IPS-18c (cell line): Measurements from ENCODE around the gene TIGD3.

Experiments used
- H3K4me3 ChIP-seq: 2 replicates; pipeline ENCODE4 v1.7.0; 2013; ENCODE audit warnings: low read depth, mild to moderate bottlenecking, low read length, moderate library complexity; ENCODE audit not compliant: insufficient read depth
- H3K9me3 ChIP-seq: one replicate; pipeline ENCODE4 v1.6.1; 2013; ENCODE audit warnings: mild to moderate bottlenecking, low read length, moderate library complexity; ENCODE audit not compliant: control insufficient read depth, insufficient read depth

The TIGD3 gene

GRCh38 chr11:65354265-65355012 lies at the start of gene TIGD3:
Gene TIGD3 (plus strand): TSS chr11:65354751. CDS start chr11:65355809, 1,058 bp downstream.
- peak within 1 kb of the TSS; percentile 78 for H3K4me3 ChIP-seq
- H3K9me3 ChIP-seq, result no peaks in the 10 kb centered on the region

- Histone ChIP-seq H3K9me3 (peaks cover 2% of the 10 kb centered on the region), H3K4me3 (no peak overlapping the region)
These were observed 48.9 kb upstream of the TIGD3 start for GRCh38 chr11:65305501-65306268.

DNA sequence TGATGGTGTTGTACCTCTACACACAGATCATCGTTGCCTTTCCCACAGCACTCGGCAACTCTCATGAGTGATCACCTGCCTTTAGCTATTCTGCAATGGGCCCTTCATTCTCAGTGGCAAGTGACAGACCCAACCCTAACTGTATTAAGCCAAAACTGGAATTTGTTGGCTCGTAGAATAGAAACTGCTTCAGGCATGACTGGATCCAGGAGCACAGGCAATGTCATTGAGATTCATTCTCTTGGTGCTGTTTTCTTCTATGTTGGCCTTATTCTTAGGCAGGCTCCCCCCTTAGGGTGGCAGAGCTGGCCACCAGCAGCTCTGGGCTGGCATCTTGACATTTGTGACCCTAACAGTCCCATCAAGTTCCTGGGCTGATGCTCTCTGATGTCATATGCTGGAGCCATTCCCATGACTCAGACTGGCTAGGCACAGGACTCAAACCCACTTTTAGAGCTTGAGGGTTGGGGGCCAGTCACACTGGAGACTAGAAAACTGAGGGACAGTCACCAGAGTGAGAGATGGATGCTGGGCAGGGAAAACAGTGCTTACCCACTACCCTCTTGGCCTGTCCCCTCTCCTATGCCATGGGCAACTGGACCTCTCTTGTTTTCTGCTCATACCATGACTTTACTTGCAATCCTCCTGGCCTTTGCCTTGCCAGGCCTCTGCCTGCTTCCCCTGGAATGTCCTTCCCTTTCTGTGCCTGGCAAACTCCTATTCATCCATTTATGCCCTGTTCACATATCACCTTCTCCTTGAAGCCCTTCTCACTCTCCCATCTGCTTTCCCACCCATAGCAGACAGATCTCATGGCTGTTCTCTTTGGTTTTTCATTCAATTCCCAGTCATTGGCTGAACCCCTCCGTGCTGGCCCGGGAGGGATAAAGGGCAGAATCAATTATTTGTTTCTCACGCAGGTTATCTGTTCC lies 47.0 kb upstream of the TIGD3 start:
- Histone ChIP-seq H3K4me3 (no peak overlapping the region), H3K9me3 (peaks cover 2% of the 10 kb centered on the region)

DNA sequence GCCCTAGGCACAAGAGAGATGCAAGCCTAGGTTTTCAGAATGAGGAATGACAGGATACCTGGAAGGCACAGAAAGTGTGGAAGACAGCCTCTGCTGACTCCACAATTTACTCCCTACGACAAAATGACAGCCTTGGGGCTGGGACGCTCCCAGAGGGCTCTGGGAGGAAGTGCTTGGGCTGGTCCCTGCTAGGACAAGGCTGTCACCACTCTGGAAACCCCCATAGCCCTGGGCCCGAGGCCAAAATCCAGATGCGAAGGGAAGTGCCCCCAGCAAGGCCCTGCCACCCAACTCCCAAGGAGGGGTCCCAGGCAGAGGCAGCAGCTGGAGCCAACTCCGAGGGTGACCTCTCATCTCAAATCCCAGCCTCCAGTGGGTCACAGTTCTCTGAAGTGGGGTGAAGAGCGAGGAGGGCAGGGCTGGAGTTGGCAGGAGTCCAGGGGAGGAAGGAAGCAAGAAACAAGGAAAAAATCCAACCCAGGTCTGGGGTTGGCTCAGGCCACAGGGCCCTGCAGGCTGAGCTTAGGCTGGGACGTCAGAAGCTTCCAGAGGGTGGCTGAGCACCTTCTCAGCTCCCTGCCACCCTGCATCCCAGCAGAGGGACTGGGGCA lies 46.2 kb upstream of the TIGD3 start:
- no peak overlapping the region for H3K4me3 ChIP-seq
- H3K9me3 ChIP-seq, result peaks cover 2% of the 10 kb centered on the region

DNA sequence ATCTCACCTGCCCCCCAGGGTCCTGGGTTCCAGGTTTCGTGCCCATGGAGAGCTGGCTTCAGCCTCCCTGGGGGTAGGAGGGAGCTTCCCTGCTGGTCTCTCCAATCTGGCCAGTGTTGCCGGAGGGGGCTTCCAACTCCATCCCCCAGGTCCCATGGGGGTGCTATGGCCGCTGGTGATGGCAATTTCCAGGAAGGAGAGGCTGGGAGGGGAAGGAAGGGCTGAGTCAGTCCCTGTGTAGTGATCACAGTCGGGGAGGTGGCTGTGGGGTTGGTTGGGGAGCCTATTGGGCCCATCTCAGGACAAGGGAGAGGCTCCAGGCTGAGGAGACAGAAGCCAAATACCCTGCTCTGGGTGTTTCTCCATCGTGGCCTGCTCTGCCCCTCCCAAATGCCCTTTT lies 45.5 kb upstream of the TIGD3 start:
- Histone ChIP-seq H3K4me3 (no peak overlapping the region), H3K9me3 (peaks cover 2% of the 10 kb centered on the region)

DNA sequence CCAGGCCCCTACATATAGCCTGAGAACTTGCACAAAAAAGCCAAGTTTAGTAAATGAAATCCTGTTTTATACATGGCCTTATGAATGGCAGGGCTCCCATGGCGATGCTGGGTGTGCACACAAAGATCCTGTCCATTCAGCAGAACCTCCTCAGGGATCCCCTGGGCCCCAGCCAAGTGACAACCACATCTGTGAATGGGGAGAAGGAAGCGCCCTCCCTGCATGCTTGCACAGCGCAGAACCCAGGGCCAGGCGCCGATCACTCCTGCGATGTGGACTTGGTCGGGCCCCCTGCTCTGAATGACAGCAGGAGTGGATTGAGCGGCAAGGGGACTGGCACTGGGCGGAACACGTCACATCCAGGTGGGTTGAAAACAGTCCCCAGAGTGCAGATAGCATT lies 44.3 kb upstream of the TIGD3 start:
- H3K4me3 ChIP-seq, result no peak overlapping the region
- H3K9me3 ChIP-seq, result peaks cover 1% of the 10 kb centered on the region

DNA sequence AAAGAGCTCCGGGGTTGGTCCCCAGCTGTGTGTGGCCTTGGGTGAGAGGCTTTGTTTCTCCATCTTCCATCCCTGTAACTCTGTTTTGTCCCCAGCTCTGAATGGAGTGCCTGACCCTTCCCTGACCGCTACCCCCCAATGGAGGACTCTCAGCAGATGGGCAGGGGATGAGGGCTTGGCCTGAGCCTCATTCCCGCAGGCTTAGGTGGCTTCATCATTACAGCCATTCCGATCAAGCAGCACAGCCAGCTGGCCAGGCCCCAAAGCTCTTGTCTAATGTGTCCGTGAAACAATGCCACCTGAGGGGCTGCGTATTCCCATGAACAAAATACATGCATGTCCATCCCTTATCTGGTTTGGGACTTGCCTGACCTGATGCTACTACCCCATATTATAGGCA lies 43.8 kb upstream of the TIGD3 start:
- no peak overlapping the region for H3K4me3 ChIP-seq
- H3K9me3 ChIP-seq, result no peaks in the 10 kb centered on the region

DNA sequence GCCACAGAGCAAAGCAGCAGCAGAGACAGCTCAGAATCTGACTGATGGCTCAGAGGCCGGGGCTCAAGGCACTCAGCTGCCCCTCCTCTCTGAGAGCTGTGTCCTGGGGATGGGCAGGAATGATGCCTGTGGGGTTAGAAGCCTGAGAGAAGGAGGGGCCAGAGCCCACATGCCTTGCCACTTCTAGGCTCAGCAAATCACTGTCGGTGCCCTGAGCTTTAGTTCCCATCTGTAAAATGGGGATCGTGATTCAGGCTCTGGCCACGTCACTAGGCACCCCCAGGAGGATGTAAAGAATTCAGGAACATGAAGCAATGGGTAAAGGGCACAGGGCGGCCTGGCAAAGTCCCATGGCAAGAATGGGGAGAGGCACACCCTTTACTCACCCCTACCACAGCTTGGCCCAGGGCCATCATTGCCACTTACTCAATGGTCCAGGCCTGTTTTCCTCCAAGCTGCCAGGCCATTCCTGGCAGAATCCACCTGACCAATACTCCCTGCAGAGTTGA lies 43.3 kb upstream of the TIGD3 start:
- Histone ChIP-seq H3K9me3 (no peaks in the 10 kb centered on the region), H3K4me3 (no peak overlapping the region)

DNA sequence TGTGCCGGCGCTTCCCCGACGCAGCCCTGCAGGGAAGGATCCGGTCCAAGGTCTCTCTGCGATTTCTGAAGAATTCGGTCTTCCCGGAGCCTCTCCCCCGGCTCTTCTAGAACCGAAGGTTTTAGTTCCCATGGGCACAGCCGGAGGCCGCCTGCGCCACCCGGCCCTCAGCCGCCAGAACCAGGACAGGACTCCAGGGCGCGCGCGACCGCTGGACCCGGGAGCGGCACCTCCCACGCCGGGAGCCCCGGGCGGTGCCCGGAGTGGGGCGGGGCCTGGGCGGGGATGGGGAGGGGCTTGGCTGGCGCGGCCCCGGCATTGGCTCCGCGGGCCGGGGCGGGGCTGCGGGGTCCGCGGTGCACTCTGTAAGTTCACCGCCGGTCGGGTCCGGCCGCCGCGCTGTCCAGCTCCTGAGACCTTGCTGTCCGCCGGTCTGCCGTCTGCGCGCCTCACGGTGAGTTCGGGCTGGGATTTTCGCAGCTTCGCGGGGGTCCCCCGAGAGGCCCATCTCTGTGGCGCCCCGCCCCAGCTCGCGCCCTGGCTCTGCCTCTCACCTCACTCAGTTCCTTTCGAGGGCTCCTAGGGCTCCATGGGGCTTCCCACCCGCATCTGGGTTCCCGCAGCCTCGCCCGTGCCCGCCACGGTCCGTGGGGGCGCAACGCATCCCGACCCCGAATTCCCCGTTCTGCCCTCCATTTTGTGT lies 39.9 kb upstream of the TIGD3 start, which contains the start of gene CDC42EP2:
Gene CDC42EP2 (plus strand): TSS at position 366 of the 703 bp plus-strand sequence. CDS start 6,033 bp downstream, outside the sequence.
- peak within 1 kb of the TSS; percentile 84 for H3K4me3 ChIP-seq

DNA sequence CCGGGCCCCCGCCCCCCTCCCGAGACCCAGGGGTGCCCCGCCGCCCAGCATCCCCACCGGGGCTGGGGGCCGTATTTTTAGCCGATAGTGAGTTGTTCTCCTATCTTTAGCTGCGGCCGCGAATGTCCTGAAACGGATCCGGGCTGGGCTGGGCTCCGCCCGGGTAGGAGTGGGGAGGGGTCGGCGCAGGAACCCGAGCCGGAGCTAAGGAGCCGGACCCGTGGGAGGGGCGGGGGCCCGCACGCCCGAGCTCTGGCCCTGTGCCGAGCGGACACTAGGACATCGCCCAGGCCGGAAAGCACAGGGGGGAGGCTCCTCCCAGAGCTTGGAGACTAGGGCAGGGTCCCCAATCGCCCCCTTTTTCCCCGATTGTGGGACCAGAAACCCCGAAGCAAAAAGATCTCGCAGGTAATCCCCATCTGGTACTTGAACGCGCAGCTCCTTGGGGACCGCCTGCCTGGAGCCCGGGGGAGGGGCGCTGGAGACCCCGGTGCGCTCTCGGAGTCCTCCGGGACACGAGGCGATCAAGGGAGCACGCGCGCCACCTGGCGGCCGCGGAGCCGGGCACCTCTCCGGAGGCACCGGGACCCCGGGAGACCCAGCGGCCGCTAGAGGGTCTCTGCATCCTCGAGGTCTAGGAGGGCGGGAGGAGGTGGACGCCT lies 39.2 kb upstream of the TIGD3 start:
- H3K4me3 ChIP-seq, result peak overlapping the region; percentile 84
- no peaks in the 10 kb centered on the region for H3K9me3 ChIP-seq

More for the DNA sequence above, 39.9 kb upstream of the TIGD3 start, which contains the start of gene CDC42EP2:
- no peaks in the 10 kb centered on the region for H3K9me3 ChIP-seq

DNA sequence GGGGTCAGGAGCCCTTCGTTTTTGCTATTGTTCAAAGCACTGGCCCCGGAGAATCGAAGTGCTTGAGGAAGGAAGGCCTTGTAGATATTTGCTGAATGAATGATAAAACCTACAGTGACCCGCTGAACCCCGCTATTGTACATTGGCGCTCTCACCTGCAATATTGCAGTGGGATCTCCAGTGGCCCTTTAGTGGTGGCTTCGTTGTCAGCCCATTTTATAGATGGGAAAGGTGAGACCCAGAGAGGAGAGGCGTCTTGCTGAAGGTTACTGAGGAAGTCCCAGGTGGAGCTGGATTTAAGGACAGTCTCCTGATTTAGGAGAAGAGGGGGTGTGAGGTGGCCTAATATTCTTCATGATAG lies 38.7 kb upstream of the TIGD3 start:
- Histone ChIP-seq H3K4me3 (peak overlapping the region; percentile 84; the same call in 1 of the 2 replicates), H3K9me3 (no peaks in the 10 kb centered on the region)

- peak overlapping the region; percentile 84 for H3K4me3 ChIP-seq
- H3K9me3 ChIP-seq, result no peaks in the 10 kb centered on the region
These were observed 38.1 kb upstream of the TIGD3 start for GRCh38 chr11:65316227-65317024.

DNA sequence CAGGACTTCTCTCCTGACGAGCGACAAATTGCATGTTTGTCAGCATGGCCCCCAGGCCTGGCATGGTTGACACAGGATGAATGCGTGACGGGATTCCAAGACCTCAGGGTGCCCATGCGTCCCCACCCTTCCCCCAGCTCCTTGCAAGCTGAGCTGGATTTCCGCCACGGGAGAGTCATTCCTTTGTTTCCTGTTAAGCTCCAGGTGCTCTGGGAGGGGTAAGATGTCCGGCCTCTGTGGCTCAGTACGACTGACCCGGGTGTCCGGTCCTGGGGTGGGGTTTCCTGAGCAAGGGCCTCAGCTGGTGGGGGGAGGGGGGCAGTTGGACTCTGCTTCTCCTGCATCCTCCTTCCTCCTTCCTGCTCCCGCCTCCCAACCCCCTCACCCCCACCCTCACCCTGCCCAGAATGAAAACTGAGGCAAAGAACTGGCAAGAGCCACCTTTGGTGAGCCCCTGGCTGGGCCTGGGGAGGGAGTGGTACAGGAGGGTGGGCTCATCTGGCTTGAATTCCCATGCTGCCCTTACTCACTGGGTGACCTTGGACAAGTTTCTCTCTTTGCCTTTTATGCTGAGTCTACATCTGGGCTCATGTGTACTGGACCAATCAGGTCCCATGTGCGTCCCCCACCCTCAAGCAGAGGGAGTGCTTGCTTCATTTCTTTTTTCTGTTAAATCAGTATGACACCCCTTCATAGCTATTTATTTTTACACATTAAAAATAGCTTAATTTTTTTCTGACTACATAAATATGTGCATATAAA lies 37.3 kb upstream of the TIGD3 start:
- peak overlapping the region; percentile 28; the same call in 1 of the 2 replicates for H3K4me3 ChIP-seq

DNA sequence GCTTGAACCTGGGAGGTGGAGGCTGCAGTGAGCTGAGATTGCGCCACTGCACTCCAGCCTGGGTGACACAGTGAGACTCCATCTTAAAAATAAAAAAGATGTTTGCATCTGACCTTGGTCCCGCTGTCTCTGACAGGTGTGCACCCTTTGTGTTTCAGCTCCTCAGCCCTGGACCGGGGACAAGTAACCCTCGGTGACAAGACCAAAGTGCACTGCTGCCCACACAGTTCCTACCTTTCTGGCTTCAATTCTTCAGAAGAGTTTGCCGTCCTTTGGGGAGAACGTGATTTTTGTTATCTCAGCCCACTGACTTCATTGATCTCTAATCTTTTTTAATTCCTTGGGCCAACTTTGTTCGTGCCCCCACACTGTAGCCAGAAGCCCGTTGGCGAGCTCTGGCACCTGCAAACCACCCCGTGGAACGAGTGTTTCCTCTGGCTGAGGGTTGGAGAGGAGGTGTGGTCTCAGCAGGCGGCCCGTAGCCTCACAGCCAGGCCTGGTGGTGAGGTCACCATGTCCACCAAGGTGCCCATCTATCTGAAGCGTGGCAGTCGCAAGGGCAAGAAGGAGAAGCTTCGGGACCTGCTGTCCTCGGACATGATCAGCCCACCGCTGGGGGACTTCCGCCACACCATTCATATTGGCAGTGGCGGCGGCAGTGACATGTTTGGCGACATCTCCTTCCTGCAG lies 34.0 kb upstream of the TIGD3 start:
- Histone ChIP-seq H3K9me3 (no peaks in the 10 kb centered on the region), H3K4me3 (no peak overlapping the region)

More for the DNA sequence above, 37.3 kb upstream of the TIGD3 start:
- no peaks in the 10 kb centered on the region for H3K9me3 ChIP-seq
